Measurements from ENCODE around the gene ANOS1. TPM values are rescaled to one million over a fixed set of nuclear protein-coding genes. Genes with fewer than 3 reads are reported as not detected.

ANOS1 gene
- total and polyA plus RNA-seq, 2 donors (not counting 1 experiment from before 2014, with no cell fraction given), result under 0.01 to 0.07 TPM

GRCh38 chrX:8684201-8684965, 47.6 kb downstream of the ANOS1 start:
- H3K27me3 ChIP-seq (ENCODE audit: control insufficient read depth, insufficient read depth, low read length), result no peaks in the 10 kb centered on the region
- H4K20me1 ChIP-seq (ENCODE audit: control insufficient read depth, extremely low read depth, insufficient read depth, low read length), result no peaks in the 10 kb centered on the region
- no peaks in the 10 kb centered on the region for H3K4me1 ChIP-seq (ENCODE audit: control insufficient read depth, extremely low read depth, insufficient read depth, low read length)
- H3K9me3 ChIP-seq (ENCODE audit: control insufficient read depth, insufficient read depth, low read depth, low read length), result no peaks in the 10 kb centered on the region
- no peak for DNase-seq (ENCODE audit: low read depth in 2 of 2)
- no peaks in the 10 kb centered on the region for H3K36me3 ChIP-seq (ENCODE audit: control insufficient read depth, insufficient read depth, low read length)
- H3K4me2 ChIP-seq (ENCODE audit: extremely low read depth, insufficient read depth, low read length), result no peak overlapping the region
- no peak overlapping the region for H3K4me3 ChIP-seq (replicated peaks in 1 of 4; ENCODE audit: control extremely low read depth in 1 of 4, insufficient read depth in 1 of 4, low read depth in 3 of 4, low read length in 4 of 4)
- no peaks in the 10 kb centered on the region for H3K79me2 ChIP-seq (ENCODE audit: control insufficient read depth, insufficient read depth, low read length)
- TF ChIP-seq CTCF (conservative IDR thresholded peaks at IDR 0.05 in 1 of 2, IDR thresholded peaks at IDR 0.05 in 1 of 2; ENCODE audit: low read depth in 1 of 2, low read length in 2 of 2), result no peak
- TF ChIP-seq EZH2 (IDR thresholded peaks at IDR 0.05; ENCODE audit: low read length, missing control alignments), result no peak
- H2AFZ ChIP-seq (ENCODE audit: low read length), result no peak overlapping the region
- no peak overlapping the region for H3K27ac ChIP-seq (ENCODE audit: insufficient read depth, low read length)
- H3K9ac ChIP-seq (ENCODE audit: insufficient read depth, low read length), result no peak overlapping the region

- no peak overlapping the region for H3K4me3 ChIP-seq (replicated peaks in 1 of 4; ENCODE audit: control extremely low read depth in 1 of 4, insufficient read depth in 1 of 4, low read depth in 3 of 4, low read length in 4 of 4)
- no peaks in the 10 kb centered on the region for H3K36me3 ChIP-seq (ENCODE audit: control insufficient read depth, insufficient read depth, low read length)
- no peak for DNase-seq (ENCODE audit: low read depth in 2 of 2)
- H3K4me1 ChIP-seq (ENCODE audit: control insufficient read depth, extremely low read depth, insufficient read depth, low read length), result no peaks in the 10 kb centered on the region
- H2AFZ ChIP-seq (ENCODE audit: low read length), result no peak overlapping the region
- H3K4me2 ChIP-seq (ENCODE audit: extremely low read depth, insufficient read depth, low read length), result no peak overlapping the region
- no peaks in the 10 kb centered on the region for H3K9me3 ChIP-seq (ENCODE audit: control insufficient read depth, insufficient read depth, low read depth, low read length)
- no peaks in the 10 kb centered on the region for H4K20me1 ChIP-seq (ENCODE audit: control insufficient read depth, extremely low read depth, insufficient read depth, low read length)
- H3K27ac ChIP-seq (ENCODE audit: insufficient read depth, low read length), result no peak overlapping the region
- no peak overlapping the region for H3K9ac ChIP-seq (ENCODE audit: insufficient read depth, low read length)
- TF ChIP-seq EZH2 (IDR thresholded peaks at IDR 0.05; ENCODE audit: low read length, missing control alignments), result no peak
- no peaks in the 10 kb centered on the region for H3K27me3 ChIP-seq (ENCODE audit: control insufficient read depth, insufficient read depth, low read length)
- H3K79me2 ChIP-seq (ENCODE audit: control insufficient read depth, insufficient read depth, low read length), result no peaks in the 10 kb centered on the region
Measured at GRCh38 chrX:8683687-8684086, 48.2 kb downstream of the ANOS1 start.

GRCh38 chrX:8679550-8679949, 52.4 kb downstream of the ANOS1 start:
- Histone ChIP-seq H4K20me1 (ENCODE audit: control insufficient read depth, extremely low read depth, insufficient read depth, low read length) (no peaks in the 10 kb centered on the region), H3K9me3 (ENCODE audit: control insufficient read depth, insufficient read depth, low read depth, low read length) (no peaks in the 10 kb centered on the region), H3K4me1 (ENCODE audit: control insufficient read depth, extremely low read depth, insufficient read depth, low read length) (no peaks in the 10 kb centered on the region), H3K4me2 (ENCODE audit: extremely low read depth, insufficient read depth, low read length) (no peak overlapping the region), H3K27me3 (ENCODE audit: control insufficient read depth, insufficient read depth, low read length) (no peaks in the 10 kb centered on the region), H3K9ac (ENCODE audit: insufficient read depth, low read length) (no peak overlapping the region), H3K79me2 (ENCODE audit: control insufficient read depth, insufficient read depth, low read length) (no peaks in the 10 kb centered on the region), H3K27ac (ENCODE audit: insufficient read depth, low read length) (no peak overlapping the region), H3K4me3 (replicated peaks in 1 of 4; ENCODE audit: control extremely low read depth in 1 of 4, insufficient read depth in 1 of 4, low read depth in 3 of 4, low read length in 4 of 4) (no peak overlapping the region), H3K36me3 (ENCODE audit: control insufficient read depth, insufficient read depth, low read length) (no peaks in the 10 kb centered on the region), H2AFZ (ENCODE audit: low read length) (no peak overlapping the region)
- TF ChIP-seq CTCF (conservative IDR thresholded peaks at IDR 0.05 in 1 of 2, IDR thresholded peaks at IDR 0.05 in 1 of 2; ENCODE audit: low read depth in 1 of 2, low read length in 2 of 2) (no peak), EZH2 (IDR thresholded peaks at IDR 0.05; ENCODE audit: low read length, missing control alignments) (no peak)
- DNase-seq (ENCODE audit: low read depth in 2 of 2), result no peak

All from fibroblast of lung (primary cell).